Measurements from ENCODE around the gene PAX3.

- TF ChIP-seq SRF (IDR thresholded peaks at IDR 0.05; ENCODE audit: low read depth), result no peak
- TF ChIP-seq, protein P1, sequence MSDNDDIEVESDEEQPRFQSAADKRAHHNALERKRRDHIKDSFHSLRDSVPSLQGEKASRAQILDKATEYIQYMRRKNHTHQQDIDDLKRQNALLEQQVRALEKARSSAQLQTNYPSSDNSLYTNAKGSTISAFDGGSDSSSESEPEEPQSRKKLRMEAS (IDR thresholded peaks at IDR 0.05), result no peak
- TF ChIP-seq ZNF274 (IDR thresholded peaks at IDR 0.05; ENCODE audit: low read depth, low read length), result no peak
- no peak for TF ChIP-seq TCF7L2 (IDR thresholded peaks at IDR 0.05; ENCODE audit: borderline replicate concordance, extremely low read depth, insufficient read depth, insufficient read length)
- TF ChIP-seq ZFX (IDR thresholded peaks at IDR 0.05), result no peak
- TF ChIP-seq RAD21 (IDR thresholded peaks at IDR 0.05; ENCODE audit: low read depth), result no peak
- no peak for TF ChIP-seq CTCF (IDR thresholded peaks at IDR 0.05 in 2 of 3, conservative IDR thresholded peaks at IDR 0.05 in 1 of 3; ENCODE audit: borderline replicate concordance in 1 of 3, insufficient read depth in 1 of 3, low read depth in 2 of 3, low read length in 2 of 3)
- no peak for TF ChIP-seq YY1 (IDR thresholded peaks at IDR 0.05; ENCODE audit: extremely low read depth, insufficient replicate concordance, low read depth, low read length)
Measured at GRCh38 chr2:222261504-222261903, 37.3 kb downstream of the PAX3 start.
